NT2/D1 (cell line): Measurements from ENCODE around the gene SNAPC2.

Source experiments
- SUZ12 ChIP-seq: IDR thresholded peaks from 2 replicates; pipeline ENCODE4 v1.6.1; 2011; ENCODE audit not compliant: insufficient read length, insufficient read depth; ENCODE audit errors: extremely low read depth
- YY1 ChIP-seq: IDR thresholded peaks from 2 replicates; pipeline ENCODE4 v1.6.1; 2011; ENCODE audit not compliant: insufficient read length, insufficient read depth

- TF ChIP-seq SUZ12, result no peak
- TF ChIP-seq YY1, result no peak
Observed at GRCh38 chr19:7899751-7900378, 20.3 kb upstream of the SNAPC2 start.
